Liver (tissue), 9 donors: ENCODE data around the gene DCUN1D3. TPM values are rescaled to one million over a fixed set of nuclear protein-coding genes. Genes with fewer than 3 reads are reported as not detected.
A peak's percentile ranks its signal among the peaks of the same experiment; 100 is the strongest.

Experiments
- DNase-seq: peaks from one replicate; pipeline ENCODE4 v3.0.0-alpha.2; 2017; ENCODE audit warnings: low spot score
- H3K27ac ChIP-seq, 2 donors: one replicate each; pipeline ENCODE4 v1.7.0; 2013; ENCODE audit warnings: inconsistent platforms in 2 of 2, low read length in 2 of 2, control low read depth in 1 of 2, low read depth in 1 of 2, mild to moderate bottlenecking in 1 of 2
- H3K27me3 ChIP-seq, 4 donors: one replicate each; pipeline versions ENCODE4 v1.6.1 to v1.7.0; 2013; ENCODE audit warnings: low read length in 3 of 4, inconsistent platforms in 1 of 4, mild to moderate bottlenecking in 1 of 4, moderate library complexity in 1 of 4; ENCODE audit not compliant: control insufficient read depth in 4 of 4, insufficient read depth in 4 of 4
- H3K36me3 ChIP-seq, 4 donors: one replicate each; pipeline versions ENCODE4 v1.6.1 to v1.7.0; 2013; ENCODE audit warnings: low read length in 3 of 4, mild to moderate bottlenecking in 3 of 4, low read depth in 1 of 4, moderate library complexity in 1 of 4; ENCODE audit not compliant: control insufficient read depth in 4 of 4, insufficient read depth in 3 of 4
- H3K4me1 ChIP-seq, 4 donors: one replicate each; pipeline versions ENCODE4 v1.6.1 to v1.7.0; 2013; ENCODE audit warnings: low read length in 3 of 4, mild to moderate bottlenecking in 3 of 4, moderate library complexity in 1 of 4; ENCODE audit not compliant: control insufficient read depth in 4 of 4, insufficient read depth in 4 of 4
- H3K4me3 ChIP-seq, 3 donors: one replicate each; pipeline versions ENCODE4 v1.6.1 to v1.7.0; 2013; ENCODE audit warnings: low read length in 3 of 3, control low read depth in 1 of 3, low read depth in 1 of 3, mild to moderate bottlenecking in 1 of 3
- H3K9ac ChIP-seq, 2 donors: one replicate each; pipeline ENCODE4 v1.7.0; 2013; ENCODE audit warnings: low read length in 2 of 2, mild to moderate bottlenecking in 2 of 2, moderate library complexity in 2 of 2, control low read depth in 1 of 2, low read depth in 1 of 2
- H3K9me3 ChIP-seq, 4 donors: one replicate each; pipeline versions ENCODE4 v1.6.1 to v1.7.0; 2013; ENCODE audit warnings: low read length in 3 of 4; ENCODE audit not compliant: control insufficient read depth in 4 of 4
- EGR1 ChIP-seq, 2 donors: IDR thresholded peaks; 2 replicates each; pipeline ENCODE4 v1.6.1; 2016 to 2018; ENCODE audit warnings: antibody characterized with exemption in 2 of 2, low read depth in 2 of 2
- FOXA1 ChIP-seq: IDR thresholded peaks from 2 replicates; pipeline ENCODE4 v1.6.1; 2016; ENCODE audit warnings: antibody characterized with exemption
- FOXA2 ChIP-seq: IDR thresholded peaks from 2 replicates; pipeline ENCODE4 v1.6.1; 2016; ENCODE audit warnings: antibody characterized with exemption
- GABPA ChIP-seq, 2 donors: IDR thresholded peaks in 1 of 2; conservative IDR thresholded peaks in 1 of 2; 2 replicates each; pipeline ENCODE4 v1.6.1; 2016; ENCODE audit warnings: antibody characterized with exemption in 2 of 2, mild to moderate bottlenecking in 1 of 2, moderate library complexity in 1 of 2
- HNF4A ChIP-seq, 2 donors: conservative IDR thresholded peaks; 2 replicates each; pipeline ENCODE4 v1.6.1; 2016; ENCODE audit warnings: antibody characterized with exemption in 2 of 2, mild to moderate bottlenecking in 2 of 2
- HNF4G ChIP-seq: IDR thresholded peaks from 2 replicates; pipeline ENCODE4 v1.6.1; 2016; ENCODE audit warnings: antibody characterized with exemption
- JUND ChIP-seq, 2 donors: IDR thresholded peaks; 2 replicates each; pipeline ENCODE4 v1.6.1; 2016; ENCODE audit warnings: antibody characterized with exemption in 2 of 2
- NR2F2 ChIP-seq: IDR thresholded peaks from 2 replicates; pipeline ENCODE4 v1.6.1; 2016; ENCODE audit warnings: antibody characterized with exemption
- RAD21 ChIP-seq, 2 donors: IDR thresholded peaks; 2 replicates each; pipeline ENCODE4 v1.6.1; 2016; ENCODE audit warnings: antibody characterized with exemption in 2 of 2, mild to moderate bottlenecking in 2 of 2
- RXRA ChIP-seq, 2 donors: IDR thresholded peaks; 2 replicates each; pipeline ENCODE4 v1.6.1; 2017 to 2018; ENCODE audit warnings: antibody characterized with exemption in 2 of 2, mild to moderate bottlenecking in 1 of 2
- SP1 ChIP-seq: IDR thresholded peaks from 2 replicates; pipeline ENCODE4 v1.6.1; 2018; ENCODE audit warnings: antibody characterized with exemption, mild to moderate bottlenecking
- TAF1 ChIP-seq: conservative IDR thresholded peaks from 2 replicates; pipeline ENCODE4 v1.6.1; 2016; ENCODE audit warnings: antibody characterized with exemption, mild to moderate bottlenecking
- YY1 ChIP-seq: IDR thresholded peaks from 2 replicates; pipeline ENCODE4 v1.6.1; 2016; ENCODE audit warnings: antibody characterized with exemption, mild to moderate bottlenecking
- WGBS: extraction: QIAGEN DNeasy Blood & Tissue Kit; methylation state at CpG from one replicate; pipeline ENCODE4 v1.1.7; 2013; 5-methylcytosine and 5-hydroxymethylcytosine counted together
- polyA plus RNA-seq, 2 donors: library from polyadenylated mRNA; stranded (reverse) in 1 of 2; unstranded in 1 of 2; fragments of 200-250 nt in 1 of 2; fragments of >200 nt in 1 of 2; fragmentation: Nextera tagmentation in 1 of 2; extraction: Ambion mirVana in 1 of 2; gene quantifications; one replicate each; pipeline versions ENCODE4 v1.2.1 to v1.2.3, GENCODE V29; 2013 to 2015
- total RNA-seq, 2 donors: library from RNA; depleted of rRNA; stranded (reverse); fragments of >200 nt; gene quantifications; one replicate each; pipeline ENCODE4 v1.2.3, GENCODE V29; 2014
- TF ChIP-seq, protein P1 (sequence below): IDR thresholded peaks from 2 replicates; pipeline ENCODE4 v1.6.1; 2016; ENCODE audit warnings: antibody characterized with exemption
- TF ChIP-seq, protein P2 (sequence below): fragments of 150-350 bp; IDR thresholded peaks from 2 replicates; pipeline ENCODE4 v1.5.1; 2017; ENCODE audit warnings: improper control_type of control experiment, low read depth, low read length; ENCODE audit not compliant: missing input control
- TF ChIP-seq, protein P3 (sequence below): IDR thresholded peaks from 2 replicates; pipeline ENCODE4 v1.6.1; 2016; ENCODE audit warnings: antibody characterized with exemption
- TF ChIP-seq, protein P4 (sequence below): IDR thresholded peaks from 2 replicates; pipeline ENCODE4 v1.6.1; 2016; ENCODE audit warnings: antibody characterized with exemption, mild to moderate bottlenecking
- TF ChIP-seq, protein P5 (sequence below): IDR thresholded peaks from 2 replicates; pipeline ENCODE4 v1.6.1; 2016; ENCODE audit warnings: antibody characterized with exemption
- donor health status: healthy.
- donor health status: healthy.
- donor health status: healthy.
- donor health status: healthy.
- donor health status: healthy.

DCUN1D3 gene
- total and polyA plus RNA-seq, 4 donors: 2.7 to 16.8 (median 4.8) TPM

DNA sequence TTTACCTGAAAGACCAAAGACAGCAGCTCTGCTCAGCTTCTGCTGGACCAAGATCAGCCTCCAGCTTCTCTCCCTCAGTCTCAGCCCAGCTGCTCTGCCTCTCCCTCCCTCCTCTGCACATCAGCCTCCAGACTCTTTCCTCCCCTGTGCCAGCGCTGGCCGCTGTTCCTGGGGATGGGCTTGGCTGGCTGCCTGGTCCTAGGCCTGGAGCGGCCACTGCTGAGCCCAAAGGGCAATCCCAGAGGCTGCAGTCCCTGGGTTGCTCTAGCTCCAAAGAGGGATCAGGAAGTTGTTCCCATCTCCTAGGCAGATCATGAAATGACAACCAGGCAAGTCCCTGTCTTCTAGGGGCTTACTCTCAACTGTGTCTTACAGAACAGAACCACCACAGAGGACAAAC lies 31.3 kb downstream of the DCUN1D3 start:
- peaks cover 9 to 78% (median 59%) of the 10 kb centered on the region in 4 donors for H3K4me1 ChIP-seq

More for the DNA sequence above, 31.3 kb downstream of the DCUN1D3 start:
- DNase-seq: peak; percentile 49
- H3K9me3 ChIP-seq: no peaks in the 10 kb centered on the region
- H3K27ac ChIP-seq: peak overlapping the region in 1 of 2 donors; percentile 49
- no peak overlapping the region for H3K9ac ChIP-seq
- 6% methylated on average over 3 of the region's 3 CpGs for WGBS
- no peaks in the 10 kb centered on the region for H3K27me3 ChIP-seq
- TF ChIP-seq RAD21 (IDR thresholded peaks at IDR 0.05): peak; percentile 67 to 75
- peak; percentile 30 for TF ChIP-seq FOXA2
- peak in 1 of 2 donors; percentile 42 for TF ChIP-seq JUND (IDR thresholded peaks at IDR 0.05)
- TF ChIP-seq EGR1 (IDR thresholded peaks at IDR 0.05; ENCODE audit: low read depth in 2 of 2): peak in 1 of 2 donors; percentile 60
- TF ChIP-seq, protein P1, sequence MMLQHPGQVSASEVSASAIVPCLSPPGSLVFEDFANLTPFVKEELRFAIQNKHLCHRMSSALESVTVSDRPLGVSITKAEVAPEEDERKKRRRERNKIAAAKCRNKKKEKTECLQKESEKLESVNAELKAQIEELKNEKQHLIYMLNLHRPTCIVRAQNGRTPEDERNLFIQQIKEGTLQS: no peak
- TF ChIP-seq HNF4A (conservative IDR thresholded peaks at IDR 0.05): peak; percentile 77 to 85
- TF ChIP-seq YY1: peak; percentile 68
- TF ChIP-seq, protein P2, sequence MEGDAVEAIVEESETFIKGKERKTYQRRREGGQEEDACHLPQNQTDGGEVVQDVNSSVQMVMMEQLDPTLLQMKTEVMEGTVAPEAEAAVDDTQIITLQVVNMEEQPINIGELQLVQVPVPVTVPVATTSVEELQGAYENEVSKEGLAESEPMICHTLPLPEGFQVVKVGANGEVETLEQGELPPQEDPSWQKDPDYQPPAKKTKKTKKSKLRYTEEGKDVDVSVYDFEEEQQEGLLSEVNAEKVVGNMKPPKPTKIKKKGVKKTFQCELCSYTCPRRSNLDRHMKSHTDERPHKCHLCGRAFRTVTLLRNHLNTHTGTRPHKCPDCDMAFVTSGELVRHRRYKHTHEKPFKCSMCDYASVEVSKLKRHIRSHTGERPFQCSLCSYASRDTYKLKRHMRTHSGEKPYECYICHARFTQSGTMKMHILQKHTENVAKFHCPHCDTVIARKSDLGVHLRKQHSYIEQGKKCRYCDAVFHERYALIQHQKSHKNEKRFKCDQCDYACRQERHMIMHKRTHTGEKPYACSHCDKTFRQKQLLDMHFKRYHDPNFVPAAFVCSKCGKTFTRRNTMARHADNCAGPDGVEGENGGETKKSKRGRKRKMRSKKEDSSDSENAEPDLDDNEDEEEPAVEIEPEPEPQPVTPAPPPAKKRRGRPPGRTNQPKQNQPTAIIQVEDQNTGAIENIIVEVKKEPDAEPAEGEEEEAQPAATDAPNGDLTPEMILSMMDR: no peak
- TF ChIP-seq, protein P3, sequence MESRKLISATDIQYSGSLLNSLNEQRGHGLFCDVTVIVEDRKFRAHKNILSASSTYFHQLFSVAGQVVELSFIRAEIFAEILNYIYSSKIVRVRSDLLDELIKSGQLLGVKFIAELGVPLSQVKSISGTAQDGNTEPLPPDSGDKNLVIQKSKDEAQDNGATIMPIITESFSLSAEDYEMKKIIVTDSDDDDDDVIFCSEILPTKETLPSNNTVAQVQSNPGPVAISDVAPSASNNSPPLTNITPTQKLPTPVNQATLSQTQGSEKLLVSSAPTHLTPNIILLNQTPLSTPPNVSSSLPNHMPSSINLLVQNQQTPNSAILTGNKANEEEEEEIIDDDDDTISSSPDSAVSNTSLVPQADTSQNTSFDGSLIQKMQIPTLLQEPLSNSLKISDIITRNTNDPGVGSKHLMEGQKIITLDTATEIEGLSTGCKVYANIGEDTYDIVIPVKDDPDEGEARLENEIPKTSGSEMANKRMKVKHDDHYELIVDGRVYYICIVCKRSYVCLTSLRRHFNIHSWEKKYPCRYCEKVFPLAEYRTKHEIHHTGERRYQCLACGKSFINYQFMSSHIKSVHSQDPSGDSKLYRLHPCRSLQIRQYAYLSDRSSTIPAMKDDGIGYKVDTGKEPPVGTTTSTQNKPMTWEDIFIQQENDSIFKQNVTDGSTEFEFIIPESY: no peak
- no peak for TF ChIP-seq TAF1
- TF ChIP-seq RXRA (IDR thresholded peaks at IDR 0.05): peak; percentile 73 to 80
- TF ChIP-seq SP1: peak; percentile 68
- TF ChIP-seq, protein P4, sequence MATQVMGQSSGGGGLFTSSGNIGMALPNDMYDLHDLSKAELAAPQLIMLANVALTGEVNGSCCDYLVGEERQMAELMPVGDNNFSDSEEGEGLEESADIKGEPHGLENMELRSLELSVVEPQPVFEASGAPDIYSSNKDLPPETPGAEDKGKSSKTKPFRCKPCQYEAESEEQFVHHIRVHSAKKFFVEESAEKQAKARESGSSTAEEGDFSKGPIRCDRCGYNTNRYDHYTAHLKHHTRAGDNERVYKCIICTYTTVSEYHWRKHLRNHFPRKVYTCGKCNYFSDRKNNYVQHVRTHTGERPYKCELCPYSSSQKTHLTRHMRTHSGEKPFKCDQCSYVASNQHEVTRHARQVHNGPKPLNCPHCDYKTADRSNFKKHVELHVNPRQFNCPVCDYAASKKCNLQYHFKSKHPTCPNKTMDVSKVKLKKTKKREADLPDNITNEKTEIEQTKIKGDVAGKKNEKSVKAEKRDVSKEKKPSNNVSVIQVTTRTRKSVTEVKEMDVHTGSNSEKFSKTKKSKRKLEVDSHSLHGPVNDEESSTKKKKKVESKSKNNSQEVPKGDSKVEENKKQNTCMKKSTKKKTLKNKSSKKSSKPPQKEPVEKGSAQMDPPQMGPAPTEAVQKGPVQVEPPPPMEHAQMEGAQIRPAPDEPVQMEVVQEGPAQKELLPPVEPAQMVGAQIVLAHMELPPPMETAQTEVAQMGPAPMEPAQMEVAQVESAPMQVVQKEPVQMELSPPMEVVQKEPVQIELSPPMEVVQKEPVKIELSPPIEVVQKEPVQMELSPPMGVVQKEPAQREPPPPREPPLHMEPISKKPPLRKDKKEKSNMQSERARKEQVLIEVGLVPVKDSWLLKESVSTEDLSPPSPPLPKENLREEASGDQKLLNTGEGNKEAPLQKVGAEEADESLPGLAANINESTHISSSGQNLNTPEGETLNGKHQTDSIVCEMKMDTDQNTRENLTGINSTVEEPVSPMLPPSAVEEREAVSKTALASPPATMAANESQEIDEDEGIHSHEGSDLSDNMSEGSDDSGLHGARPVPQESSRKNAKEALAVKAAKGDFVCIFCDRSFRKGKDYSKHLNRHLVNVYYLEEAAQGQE: peak; percentile 58
- no peak for TF ChIP-seq FOXA1
- TF ChIP-seq NR2F2: no peak
- TF ChIP-seq GABPA (IDR thresholded peaks at IDR 0.05 in 1 of 2, conservative IDR thresholded peaks at IDR 0.05 in 1 of 2): peak in 1 of 2 donors; percentile 49
- peak; percentile 26 for TF ChIP-seq HNF4G
- TF ChIP-seq, protein P5, sequence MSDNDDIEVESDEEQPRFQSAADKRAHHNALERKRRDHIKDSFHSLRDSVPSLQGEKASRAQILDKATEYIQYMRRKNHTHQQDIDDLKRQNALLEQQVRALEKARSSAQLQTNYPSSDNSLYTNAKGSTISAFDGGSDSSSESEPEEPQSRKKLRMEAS: peak; percentile 13
- no peaks in the 10 kb centered on the region for H3K36me3 ChIP-seq
- no peak overlapping the region for H3K4me3 ChIP-seq
